HG03342 (cell line): ENCODE measurements around the gene CMSS1.

Experiments
- ATAC-seq: cut with Tn5 transposase; IDR thresholded peaks from one replicate; pipeline ENCODE4 v1.9.1; 2021; ENCODE audit warnings: mild to moderate bottlenecking, moderate library complexity; ENCODE audit not compliant: unreplicated experiment

Gene CMSS1

DNA sequence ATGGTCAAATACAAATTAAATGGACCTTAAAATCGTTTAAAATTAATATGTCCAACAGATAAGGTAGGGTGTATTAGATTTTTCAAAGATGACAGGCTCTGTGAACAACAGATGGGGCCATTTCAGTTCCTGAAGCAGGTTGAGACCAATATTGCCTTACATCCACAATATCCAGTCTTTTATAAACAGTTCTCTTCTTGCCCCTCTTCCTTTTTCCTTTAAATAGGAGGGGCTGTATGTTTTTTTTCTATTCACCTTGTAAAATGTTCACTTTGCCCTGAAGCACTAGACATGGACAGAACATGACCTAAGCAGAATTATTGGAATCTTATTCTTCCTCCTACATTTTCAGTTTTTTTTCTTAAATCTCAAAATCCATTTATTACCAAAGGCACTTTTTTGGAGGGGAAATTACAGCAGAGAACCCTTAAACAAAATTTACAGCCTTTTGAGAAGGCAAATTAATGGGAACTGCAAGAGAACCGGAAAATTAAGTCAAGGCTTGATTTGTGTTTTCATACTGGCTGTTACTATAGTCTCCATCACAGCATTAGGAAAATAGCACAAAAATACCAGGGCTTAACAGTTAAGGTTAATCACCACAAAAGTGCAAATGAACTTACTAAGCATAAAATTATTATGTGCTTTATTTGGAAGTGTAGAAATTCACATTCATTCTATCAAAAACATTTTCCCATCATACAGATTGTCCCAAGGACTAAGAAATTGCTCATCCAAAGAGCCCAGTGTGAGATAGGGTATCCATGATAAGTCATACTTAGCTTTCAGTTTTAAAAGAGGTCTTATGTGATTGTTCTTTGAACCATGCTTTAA, 55.8 kb downstream of the CMSS1 start:
- no peak for ATAC-seq

- no peak for ATAC-seq
These were observed 56.8 kb downstream of the CMSS1 start for GRCh38 chr3:99874237-99875002.

GRCh38 chr3:99875581-99875928, 57.9 kb downstream of the CMSS1 start:
- no peak for ATAC-seq

GRCh38 chr3:99875929-99876841, 58.5 kb downstream of the CMSS1 start:
- peak; percentile 83 for ATAC-seq

- ATAC-seq: no peak
These were observed 59.4 kb downstream of the CMSS1 start for GRCh38 chr3:99877031-99877579.

GRCh38 chr3:99878005-99878404, 60.3 kb downstream of the CMSS1 start:
- ATAC-seq: peak; percentile 55

GRCh38 chr3:99879275-99879674, 61.6 kb downstream of the CMSS1 start:
- no peak for ATAC-seq

DNA sequence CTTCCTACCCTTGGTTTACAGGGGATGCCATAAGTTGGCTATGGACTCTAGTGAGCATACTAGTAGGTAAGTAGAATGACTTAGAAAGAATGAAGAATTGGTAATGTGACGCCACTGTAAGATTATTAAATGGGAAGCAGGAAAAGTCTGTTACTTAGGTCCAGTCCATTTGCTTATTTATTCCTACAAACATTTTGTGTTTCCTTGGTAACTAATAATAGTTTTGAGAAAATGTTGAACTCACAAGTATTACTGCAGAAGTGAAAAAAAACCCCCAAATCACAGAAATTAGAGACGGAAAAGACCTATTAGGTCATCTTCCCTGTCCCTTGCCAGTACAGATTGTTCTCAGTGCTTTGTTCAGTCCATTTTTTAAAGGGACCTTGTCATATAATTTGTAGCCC, 63.5 kb downstream of the CMSS1 start:
- ATAC-seq: no peak

GRCh38 chr3:99882436-99883137, 64.9 kb downstream of the CMSS1 start:
- ATAC-seq: no peak

DNA sequence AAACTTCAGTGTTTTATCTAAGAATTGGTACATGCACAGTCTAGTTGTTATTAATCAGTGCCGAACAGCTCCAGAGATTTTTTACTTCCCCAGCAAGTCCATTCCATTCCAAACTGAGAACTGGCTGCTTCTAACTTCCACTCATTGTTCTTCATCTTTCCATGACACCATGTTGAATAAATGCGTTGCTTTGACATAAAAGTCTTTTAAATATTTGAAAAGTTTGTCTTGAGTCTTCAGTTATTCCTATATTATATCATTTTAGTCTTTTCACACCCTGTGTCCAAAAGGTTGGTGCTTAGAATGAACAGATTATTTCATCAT, 65.4 kb downstream of the CMSS1 start:
- no peak for ATAC-seq

DNA sequence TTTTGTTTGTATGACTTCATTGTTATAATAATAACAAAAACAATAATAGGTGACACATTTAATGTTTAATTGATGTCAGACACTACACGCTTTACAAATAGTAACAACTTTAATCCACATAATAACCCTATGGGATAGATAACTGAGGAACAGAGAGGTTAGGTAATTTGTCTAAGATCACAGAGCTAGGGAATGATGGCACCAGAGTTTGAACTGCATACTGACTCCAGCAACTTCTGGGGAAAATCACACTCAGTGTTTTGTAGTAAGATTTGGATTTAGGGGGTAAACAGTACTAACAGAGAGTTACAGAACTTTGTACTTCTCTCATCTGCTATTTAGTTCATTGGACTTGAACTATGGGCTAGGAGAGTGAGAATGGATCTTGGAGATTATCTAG, 66.0 kb downstream of the CMSS1 start:
- ATAC-seq: no peak

- no peak for ATAC-seq
These were observed 66.8 kb downstream of the CMSS1 start for GRCh38 chr3:99884484-99884883.

- no peak for ATAC-seq
These were observed 67.4 kb downstream of the CMSS1 start for GRCh38 chr3:99885085-99885484.

DNA sequence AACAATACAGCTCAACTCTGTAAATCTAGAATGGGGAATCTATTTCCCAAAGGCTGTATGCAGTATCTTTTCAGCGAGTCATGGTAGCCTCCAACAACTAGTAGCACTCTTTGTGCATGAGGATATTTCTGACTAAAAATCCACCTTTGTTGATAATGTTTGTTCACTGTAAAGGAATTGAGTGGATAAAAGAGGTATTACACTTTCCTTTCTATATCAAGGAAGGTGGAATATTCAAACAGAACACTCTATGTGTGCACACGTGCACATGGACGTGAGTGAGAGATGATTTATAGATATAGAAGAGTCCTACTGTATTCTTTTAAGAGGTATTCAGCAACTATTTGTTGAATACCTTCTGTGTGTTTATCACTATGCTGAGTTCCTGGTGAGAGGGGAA, 68.2 kb downstream of the CMSS1 start:
- no peak for ATAC-seq

- ATAC-seq: no peak
These were observed 74.1 kb downstream of the CMSS1 start for GRCh38 chr3:99891610-99892285.

DNA sequence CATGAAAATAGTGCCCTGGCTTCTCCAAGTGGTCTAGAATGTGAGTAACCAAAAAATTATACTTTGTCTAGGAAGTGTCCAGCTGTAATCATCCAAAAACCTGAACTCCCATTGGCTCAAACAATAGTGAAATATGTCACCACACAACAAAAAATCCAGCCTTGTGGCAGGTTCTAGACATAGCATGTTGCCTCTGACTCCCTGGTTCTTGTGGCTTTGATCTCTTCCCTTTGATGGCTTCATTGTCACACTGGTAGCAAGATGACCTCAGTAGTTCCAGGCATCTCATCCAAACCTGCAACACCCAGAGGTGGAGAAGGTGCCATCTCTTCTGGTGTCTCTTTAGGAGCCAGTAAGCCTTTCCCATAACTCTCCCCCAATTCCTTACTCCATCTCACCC, 74.7 kb downstream of the CMSS1 start:
- no peak for ATAC-seq

GRCh38 chr3:99895131-99895696, 77.6 kb downstream of the CMSS1 start:
- ATAC-seq: no peak

DNA sequence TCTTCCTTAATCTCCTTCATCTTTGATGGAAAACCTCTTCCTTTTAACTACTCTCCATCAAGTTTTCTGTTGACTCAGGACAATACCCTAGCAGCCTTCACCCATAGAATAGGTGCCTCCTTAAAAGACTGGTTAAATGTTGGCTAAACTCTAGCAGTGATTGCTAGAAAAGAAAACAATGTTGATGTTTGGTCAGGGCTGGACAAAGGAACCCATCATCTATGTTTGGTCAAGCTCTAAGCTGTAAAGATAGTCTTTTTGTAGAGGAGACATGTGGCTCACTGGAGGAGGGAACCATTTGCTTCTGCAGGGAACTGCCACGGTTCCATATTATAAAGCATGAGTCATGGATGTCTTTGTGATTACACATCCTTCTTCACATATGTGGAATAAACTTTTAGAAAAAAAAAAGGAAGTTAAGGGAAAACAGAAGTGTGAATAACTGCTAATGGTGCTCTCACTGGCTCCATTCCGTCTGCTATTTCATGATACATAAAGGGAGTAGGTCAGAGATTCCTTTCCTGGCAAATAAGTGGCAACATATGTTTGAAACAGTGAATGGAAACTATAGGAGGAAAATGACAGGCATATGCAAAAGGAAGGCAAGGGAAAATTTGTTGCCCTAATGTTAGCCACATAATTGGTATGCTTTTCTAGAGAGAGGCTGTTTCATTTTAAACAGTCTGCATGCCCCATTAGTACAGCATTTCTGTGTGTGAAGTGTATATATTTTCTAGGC, 78.2 kb downstream of the CMSS1 start:
- ATAC-seq: no peak

DNA sequence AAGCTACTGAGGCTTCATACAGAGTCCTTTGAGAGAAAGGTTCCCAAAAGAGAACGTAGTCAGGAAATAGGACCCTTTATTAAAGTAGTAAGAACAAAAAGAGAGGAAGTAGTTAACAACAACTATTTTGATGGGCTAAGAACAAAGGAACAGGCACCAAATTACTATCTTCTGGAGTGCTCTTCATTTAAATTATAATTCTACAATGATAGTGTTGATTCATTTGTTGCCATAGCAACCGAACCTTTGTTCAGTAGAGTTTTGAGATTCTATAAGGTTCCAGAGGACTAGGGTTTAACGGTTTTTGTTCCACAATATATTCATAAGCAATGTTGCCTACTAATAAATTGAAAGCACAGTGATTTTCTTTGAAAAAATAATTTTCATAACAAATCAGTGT, 78.8 kb downstream of the CMSS1 start:
- ATAC-seq: no peak
